HS-5 (cell line): Measurements from ENCODE around the gene GSTO2.

Source experiments
- DNase-seq: peaks from one replicate; pipeline ENCODE4 v3.0.0-alpha.2; 2012; ENCODE audit warnings: low read depth

The GSTO2 gene

GRCh38 chr10:104281694-104282093, 12.7 kb downstream of the GSTO2 start:
- DNase-seq = no peak

- DNase-seq = no peak
Observed at GRCh38 chr10:104284846-104285245, 15.9 kb downstream of the GSTO2 start.

- no peak for DNase-seq
Observed at GRCh38 chr10:104286939-104287338, 18.0 kb downstream of the GSTO2 start.

- DNase-seq = no peak
Observed at GRCh38 chr10:104288355-104288754, 19.4 kb downstream of the GSTO2 start.

- DNase-seq = no peak
Observed at GRCh38 chr10:104291439-104291951, 22.5 kb downstream of the GSTO2 start.

GRCh38 chr10:104293011-104293410, 24.0 kb downstream of the GSTO2 start:
- DNase-seq = no peak

GRCh38 chr10:104293781-104294321, 24.9 kb downstream of the GSTO2 start:
- DNase-seq = no peak

GRCh38 chr10:104296687-104297436, 27.9 kb downstream of the GSTO2 start:
- DNase-seq = no peak

- no peak for DNase-seq
Observed at GRCh38 chr10:104297697-104298660, 29.0 kb downstream of the GSTO2 start.

GRCh38 chr10:104299031-104299904, 30.3 kb downstream of the GSTO2 start:
- DNase-seq = no peak

GRCh38 chr10:104300002-104300735, 31.2 kb downstream of the GSTO2 start:
- peak; percentile 97 for DNase-seq

GRCh38 chr10:104300736-104301292, 31.8 kb downstream of the GSTO2 start:
- DNase-seq = peak; percentile 98

- no peak for DNase-seq
Observed at GRCh38 chr10:104301907-104302690, 33.1 kb downstream of the GSTO2 start.

- DNase-seq = no peak
Observed at GRCh38 chr10:104303594-104304355, 34.8 kb downstream of the GSTO2 start.

- no peak for DNase-seq
Observed at GRCh38 chr10:104304356-104304745, 35.4 kb downstream of the GSTO2 start.

GRCh38 chr10:104304927-104305326, 35.9 kb downstream of the GSTO2 start:
- no peak for DNase-seq

- no peak for DNase-seq
Observed at GRCh38 chr10:104306897-104307296, 37.9 kb downstream of the GSTO2 start.

- no peak for DNase-seq
Observed at GRCh38 chr10:104307576-104308438, 38.8 kb downstream of the GSTO2 start.
